Fibroblast of the conjunctiva (primary cell): ENCODE measurements around the gene PRRT1B.

Experiments
- DNase-seq: peaks from one replicate; pipeline ENCODE4 v3.0.0-alpha.2; 2010; ENCODE audit warnings: low read depth

PRRT1B gene

GRCh38 chr9:131580358-131580757 is 35.0 kb downstream of the PRRT1B start:
- no peak for DNase-seq

GRCh38 chr9:131582056-131582455 is 36.7 kb downstream of the PRRT1B start:
- DNase-seq, result no peak

GRCh38 chr9:131582466-131583336 is 37.4 kb downstream of the PRRT1B start:
- no peak for DNase-seq

GRCh38 chr9:131583337-131583645 is 38.0 kb downstream of the PRRT1B start:
- no peak for DNase-seq

- no peak for DNase-seq
Measured at GRCh38 chr9:131583836-131584555, 38.7 kb downstream of the PRRT1B start.

GRCh38 chr9:131584858-131585257 is 39.5 kb downstream of the PRRT1B start:
- no peak for DNase-seq

GRCh38 chr9:131585375-131585774 is 40.1 kb downstream of the PRRT1B start:
- DNase-seq, result no peak

- no peak for DNase-seq
Measured at GRCh38 chr9:131587331-131587730, 42.0 kb downstream of the PRRT1B start.

- no peak for DNase-seq
Measured at GRCh38 chr9:131587906-131588305, 42.6 kb downstream of the PRRT1B start.

GRCh38 chr9:131588396-131588795 is 43.1 kb downstream of the PRRT1B start:
- DNase-seq, result no peak

- no peak for DNase-seq
Measured at GRCh38 chr9:131589124-131589711, 43.9 kb downstream of the PRRT1B start.

- DNase-seq, result no peak
Measured at GRCh38 chr9:131589993-131590392, 44.7 kb downstream of the PRRT1B start.

GRCh38 chr9:131590449-131590848 is 45.1 kb downstream of the PRRT1B start:
- no peak for DNase-seq

- peak; percentile 61 for DNase-seq
Measured at GRCh38 chr9:131590907-131591844, 45.9 kb downstream of the PRRT1B start.

GRCh38 chr9:131591845-131592208 is 46.5 kb downstream of the PRRT1B start:
- no peak for DNase-seq

- no peak for DNase-seq
Measured at GRCh38 chr9:131593091-131593820, 47.9 kb downstream of the PRRT1B start.

GRCh38 chr9:131593936-131594665 is 48.8 kb downstream of the PRRT1B start:
- DNase-seq, result no peak

GRCh38 chr9:131594906-131595665 is 49.8 kb downstream of the PRRT1B start:
- DNase-seq, result no peak

GRCh38 chr9:131595696-131596429 is 50.5 kb downstream of the PRRT1B start:
- DNase-seq, result no peak
